K562 (cell line): ENCODE measurements around the gene DGCR8. TPM values are rescaled to one million over a fixed set of nuclear protein-coding genes. Genes with fewer than 3 reads are reported as not detected.
A peak's percentile ranks its signal among the peaks of the same experiment; 100 is the strongest.

Experiments used
- ATF3 ChIP-seq, 2 experiments: fragments of 450-650 bp in 1 of 2; sonication (generic) in 1 of 2; formaldehyde crosslinking in 1 of 2; IDR thresholded peaks in 1 of 2; conservative IDR thresholded peaks in 1 of 2; 2 replicates each; pipeline versions ENCODE4 v1.6.1 to v1.8.1; 2016 to 2023; ENCODE audit warnings: mild to moderate bottlenecking in 2 of 2, moderate library complexity in 2 of 2, inconsistent platforms in 1 of 2, missing genetic modification reagents in 1 of 2
- CEBPB ChIP-seq: fragments of 450-650 bp; IDR thresholded peaks from 2 replicates; pipeline ENCODE4 v1.6.1; 2016; ENCODE audit warnings: missing genetic modification characterization, missing compliant biosample characterization
- EP300 ChIP-seq: IDR thresholded peaks from 2 replicates; pipeline ENCODE4 v1.6.1; 2012; ENCODE audit warnings: low read length, improper control_type of control experiment
- HDAC1 ChIP-seq, 2 experiments: fragments of 450-650 bp; IDR thresholded peaks; 2 replicates each; pipeline ENCODE4 v1.6.1; 2016 to 2017; ENCODE audit warnings: inconsistent platforms in 1 of 2, mild to moderate bottlenecking in 1 of 2, moderate library complexity in 1 of 2
- HNRNPUL1 ChIP-seq: fragments of 200-400 bp; formaldehyde crosslinking; IDR thresholded peaks from 2 replicates; pipeline ENCODE4 v1.6.1; 2017; ENCODE audit warnings: low read length
- JUN ChIP-seq, 2 experiments: sonication (generic) in 1 of 2; formaldehyde crosslinking in 1 of 2; IDR thresholded peaks; 2 replicates each; pipeline versions ENCODE4 v1.6.1 to v1.8.0; 2012 to 2022; ENCODE audit warnings: borderline replicate concordance in 2 of 2, mild to moderate bottlenecking in 2 of 2, improper control_type of control experiment in 1 of 2, low read depth in 1 of 2, low read length in 1 of 2, missing genetic modification reagents in 1 of 2
- MXD1 ChIP-seq: fragments of 250-450 bp; sonication (Bioruptor Pico); IDR thresholded peaks from 2 replicates; pipeline ENCODE4 v1.8.0; 2021; ENCODE audit warnings: borderline replicate concordance, mild to moderate bottlenecking, moderate library complexity; ENCODE audit not compliant: poor library complexity, severe bottlenecking
- NONO ChIP-seq, 2 experiments: fragments of 200-400 bp in 1 of 2; fragments of 450-650 bp in 1 of 2; formaldehyde crosslinking in 1 of 2; IDR thresholded peaks; 2 replicates each; pipeline ENCODE4 v1.6.1; 2017; ENCODE audit warnings: low read depth in 2 of 2, mild to moderate bottlenecking in 2 of 2, moderate library complexity in 2 of 2, low read length in 1 of 2
- POLR2G ChIP-seq: fragments of 200-400 bp; formaldehyde crosslinking; IDR thresholded peaks from 2 replicates; pipeline ENCODE4 v1.6.1; 2017; ENCODE audit warnings: low read depth, mild to moderate bottlenecking, antibody characterized with exemption, low read length, moderate library complexity
- PTBP1 ChIP-seq: fragments of 200-400 bp; formaldehyde crosslinking; IDR thresholded peaks from 2 replicates; pipeline ENCODE4 v1.6.1; 2017; ENCODE audit warnings: low read depth, low read length
- PTRF ChIP-seq: fragments of 450-650 bp; IDR thresholded peaks from 2 replicates; pipeline ENCODE4 v1.6.1; 2016; ENCODE audit warnings: mild to moderate bottlenecking, missing genetic modification characterization, missing compliant biosample characterization
- RBM22 ChIP-seq: fragments of 200-400 bp; formaldehyde crosslinking; IDR thresholded peaks from 2 replicates; pipeline ENCODE4 v1.6.1; 2018; ENCODE audit warnings: low read length, low read depth; ENCODE audit not compliant: poor library complexity, severe bottlenecking
- RBM25 ChIP-seq: fragments of 200-400 bp; formaldehyde crosslinking; IDR thresholded peaks from 2 replicates; pipeline ENCODE4 v1.6.1; 2018; ENCODE audit warnings: low read length, low read depth, moderate library complexity; ENCODE audit not compliant: severe bottlenecking
- RCOR1 ChIP-seq, 2 experiments: IDR thresholded peaks; 2 replicates each; pipeline ENCODE4 v1.6.1; 2012; ENCODE audit warnings: low read depth in 2 of 2, low read length in 2 of 2, borderline replicate concordance in 1 of 2, improper control_type of control experiment in 1 of 2
- SFPQ ChIP-seq: fragments of 200-400 bp; formaldehyde crosslinking; IDR thresholded peaks from 2 replicates; pipeline ENCODE4 v1.6.1; 2017; ENCODE audit warnings: mild to moderate bottlenecking, low read depth, low read length, moderate library complexity
- SIN3B ChIP-seq: fragments of 450-650 bp; IDR thresholded peaks from 2 replicates; pipeline ENCODE4 v1.6.1; 2017; ENCODE audit warnings: low read depth, mild to moderate bottlenecking, moderate library complexity
- TAF15 ChIP-seq: fragments of 200-400 bp; formaldehyde crosslinking; IDR thresholded peaks from 2 replicates; pipeline ENCODE4 v1.6.1; 2017; ENCODE audit warnings: mild to moderate bottlenecking, low read depth, low read length, moderate library complexity
- ZNF282 ChIP-seq: sonication (generic); formaldehyde crosslinking; IDR thresholded peaks from 2 replicates; pipeline ENCODE4 v1.8.1; 2023; ENCODE audit warnings: missing genetic modification reagents
- ZNF436 ChIP-seq: fragments of 250-450, 450-650 bp; sonication (Bioruptor Pico); formaldehyde crosslinking; IDR thresholded peaks from 2 replicates; pipeline ENCODE4 v1.7.0; 2020; ENCODE audit warnings: mild to moderate bottlenecking
- ZNF639 ChIP-seq, 2 experiments: fragments of 200-800 bp in 1 of 2; sonication (Bioruptor generic) in 1 of 2; sonication (generic) in 1 of 2; formaldehyde crosslinking in 1 of 2; IDR thresholded peaks in 1 of 2; conservative IDR thresholded peaks in 1 of 2; 2 replicates each; pipeline versions ENCODE4 v1.5.0 to v1.6.1; 2016 to 2020; ENCODE audit warnings: missing compliant biosample characterization in 1 of 2, missing genetic modification characterization in 1 of 2, missing genetic modification reagents in 1 of 2
- ZNF75A ChIP-seq: fragments of 450-650 bp; formaldehyde crosslinking; IDR thresholded peaks from 2 replicates; pipeline ENCODE4 v1.4.0; 2020; ENCODE audit warnings: mild to moderate bottlenecking
- polyA plus RNA-seq, 8 experiments: library from polyadenylated mRNA; depleted of rRNA in 4 of 8; stranded (reverse) in 5 of 8; unstranded in 3 of 8; fragments of >200 nt; fragmentation: Nextera tagmentation in 2 of 8; fragmentation: Illumina TruSeq in 1 of 8; extraction: Ambion mirVana in 2 of 8; extraction: Trizol in 1 of 8; gene quantifications; 2 replicates each; pipeline versions ENCODE4 v1.2.1 to v1.2.3, GENCODE V29; 2011 to 2014; ENCODE audit warnings: inconsistent platforms in 1 of 8, missing spikeins in 1 of 8
- total RNA-seq, 7 experiments: library from RNA; depleted of rRNA in 6 of 7; stranded (reverse); fragments of >200 nt in 6 of 7; fragmentation: Illumina TruSeq in 2 of 7; extraction: Trizol in 2 of 7; gene quantifications; 2 replicates each; pipeline versions ENCODE4 v1.2.1 to v1.2.3, GENCODE V29; 2011 to 2021; ENCODE audit warnings: low replicate concordance in 1 of 7

Gene DGCR8
- total and polyA plus RNA-seq, 9 of the 15 experiments (the other 6 are each of a cell fraction or from before 2014, with no cell fraction given), result 5.9 to 144 (median 80.1) TPM

GRCh38 chr22:20111045-20111688, 31.1 kb downstream of the DGCR8 start (continued):
- TF ChIP-seq ZNF639 (CRISPR knock-in tag; conservative IDR thresholded peaks at IDR 0.05 in 1 of 2, IDR thresholded peaks at IDR 0.05 in 1 of 2) (no peak), SFPQ (no peak), PTBP1 (peak; percentile 83; the same call in 1 of the 2 replicates), RCOR1 (IDR thresholded peaks at IDR 0.05; ENCODE audit: borderline replicate concordance in 1 of 2, low read depth in 2 of 2, low read length in 2 of 2) (peak in 1 of 2 experiments; percentile 10; a peak in 1 of 4 replicates), EP300 (no peak), NONO (IDR thresholded peaks at IDR 0.05; ENCODE audit: low read depth in 2 of 2, low read length in 1 of 2) (no peak), TAF15 (peak; percentile 92; the same call in 1 of the 2 replicates), POLR2G (peak; percentile 79), CEBPB (tag) (peak; percentile 43; the same call in 1 of the 2 replicates), ATF3 (IDR thresholded peaks at IDR 0.05) (no peak), ATF3 (CRISPR knock-in tag; conservative IDR thresholded peaks at IDR 0.05) (no peak), ZNF75A (no peak), HDAC1 (IDR thresholded peaks at IDR 0.05) (no peak; a peak in 1 of 4 replicates), ZNF436 (no peak), MXD1 (CRISPR knock-in tag) (peak; percentile 6), RBM25 (no peak), PTRF (tag) (no peak), SIN3B (no peak), RBM22 (no peak), ZNF282 (CRISPR knock-in tag) (no peak), JUN (IDR thresholded peaks at IDR 0.05; ENCODE audit: borderline replicate concordance, low read depth, low read length) (0 out of 2 replicates have a peak, but pooled peaks have one; percentile 38), JUN (CRISPR knock-in tag; IDR thresholded peaks at IDR 0.05; ENCODE audit: borderline replicate concordance) (no peak), HNRNPUL1 (no peak)
